Measurements from ENCODE around the gene XPC.

Gene XPC

GRCh38 chr3:14127516-14128161 lies 50.8 kb downstream of the XPC start:
- TF ChIP-seq CTCF (conservative IDR thresholded peaks at IDR 0.05) = no peak

GRCh38 chr3:14126887-14127505 lies 51.4 kb downstream of the XPC start:
- TF ChIP-seq CTCF (conservative IDR thresholded peaks at IDR 0.05) = no peak
- peak overlapping the region; percentile 97 for H3K27ac ChIP-seq

More at GRCh38 chr3:14127516-14128161, 50.8 kb downstream of the XPC start:
- H3K27ac ChIP-seq = no peak overlapping the region

GRCh38 chr3:14126017-14126886 lies 52.1 kb downstream of the XPC start:
- TF ChIP-seq CTCF (conservative IDR thresholded peaks at IDR 0.05) = no peak

GRCh38 chr3:14125193-14126016 lies 53.0 kb downstream of the XPC start:
- H3K27ac ChIP-seq = peak overlapping the region; percentile 97
- 0 out of 2 replicates have a peak, but pooled peaks have one; percentile 8 for TF ChIP-seq CTCF (conservative IDR thresholded peaks at IDR 0.05)

More at GRCh38 chr3:14126017-14126886, 52.1 kb downstream of the XPC start:
- peak overlapping the region; percentile 97 for H3K27ac ChIP-seq

GRCh38 chr3:14124615-14125192 lies 53.7 kb downstream of the XPC start, which contains the start of the genes CHCHD4 and TMEM43:
Gene CHCHD4, minus strand, starts transcription at chr3:14124870. Its CDS starts 194 bp downstream, at chr3:14124676.
Gene TMEM43, plus strand, starts transcription at chr3:14125052. Its CDS starts 142 bp downstream, at chr3:14125194.
- H3K27ac ChIP-seq = peak within 1 kb of the TSS; percentile 97
- TF ChIP-seq CTCF (conservative IDR thresholded peaks at IDR 0.05) = no peak

- TF ChIP-seq CTCF (conservative IDR thresholded peaks at IDR 0.05) = no peak
These were observed 54.2 kb downstream of the XPC start for GRCh38 chr3:14124223-14124614.

More at GRCh38 chr3:14124223-14124614, 54.2 kb downstream of the XPC start:
- H3K27ac ChIP-seq = peak overlapping the region; percentile 97
